ENCODE results near the gene TSC22D2.

TSC22D2 gene

DNA sequence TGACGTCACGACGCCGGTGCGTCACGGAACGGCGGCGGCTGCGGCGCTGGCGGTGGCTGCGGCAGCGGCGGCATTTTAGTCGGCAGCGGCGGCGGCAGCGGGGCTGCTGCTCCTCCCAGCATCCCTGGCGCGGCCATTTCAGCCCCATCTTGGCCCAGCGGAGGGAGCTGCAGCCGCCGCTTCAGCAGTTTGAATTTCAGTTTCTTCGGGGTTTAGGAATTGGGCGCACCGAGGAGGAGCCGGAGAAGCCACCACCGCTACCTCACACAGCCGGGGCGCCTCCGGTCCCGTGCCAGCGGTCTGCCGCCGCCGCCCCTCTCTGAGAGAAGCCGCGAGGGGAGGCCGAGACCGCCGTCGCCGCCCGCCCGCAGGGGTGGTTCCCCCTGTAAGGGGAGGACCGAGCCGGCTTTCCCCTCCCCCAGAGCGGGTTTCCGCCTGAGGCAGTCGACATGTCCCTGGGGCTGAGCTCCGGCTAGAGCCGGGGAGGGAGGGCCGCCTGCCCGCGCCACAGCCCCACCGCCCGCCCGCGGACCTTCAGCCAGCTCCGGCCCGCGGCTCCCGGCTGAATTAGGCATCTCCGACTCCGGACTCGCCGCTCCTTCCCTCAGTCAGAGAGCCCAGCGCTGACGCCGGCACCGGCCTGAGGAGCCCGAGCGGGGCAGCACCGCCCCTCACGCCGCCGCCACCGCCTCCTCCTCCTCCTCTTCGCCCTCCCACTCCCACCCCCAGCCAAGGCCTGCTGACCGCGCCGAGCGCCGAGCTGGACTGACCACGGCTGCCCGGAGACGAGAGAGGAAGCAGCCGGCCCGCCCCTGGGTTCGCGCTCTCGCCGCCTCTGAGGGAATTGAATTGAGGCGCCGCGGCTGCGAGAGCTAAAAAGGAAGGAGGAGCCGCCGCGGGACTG lies at the start of gene TSC22D2:
Gene TSC22D2 (plus strand): TSS at position 78 of the 904 bp plus-strand sequence. CDS start 1,053 bp downstream, outside the sequence.
- DNase-seq: peak; percentile 98

DNA sequence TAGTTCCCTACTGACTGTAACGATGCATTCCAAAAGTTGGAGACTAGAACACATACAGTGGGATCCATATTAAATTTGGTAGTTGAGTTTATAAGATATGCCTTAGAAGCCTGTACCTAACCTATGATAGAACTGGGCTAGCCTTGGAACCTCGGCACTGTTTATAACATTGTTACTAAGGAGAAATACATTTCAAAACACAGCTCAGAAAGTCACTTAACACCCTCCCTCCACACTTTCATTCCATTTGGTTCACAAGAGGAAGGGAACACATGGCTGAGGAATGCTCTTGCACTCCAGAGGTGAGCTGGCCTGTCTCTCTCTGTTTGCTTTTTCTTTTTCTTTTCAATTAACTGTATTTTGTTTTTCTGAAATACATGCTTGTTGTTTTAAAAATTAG lies 48.7 kb upstream of the TSC22D2 start:
- no peak for DNase-seq

DNA sequence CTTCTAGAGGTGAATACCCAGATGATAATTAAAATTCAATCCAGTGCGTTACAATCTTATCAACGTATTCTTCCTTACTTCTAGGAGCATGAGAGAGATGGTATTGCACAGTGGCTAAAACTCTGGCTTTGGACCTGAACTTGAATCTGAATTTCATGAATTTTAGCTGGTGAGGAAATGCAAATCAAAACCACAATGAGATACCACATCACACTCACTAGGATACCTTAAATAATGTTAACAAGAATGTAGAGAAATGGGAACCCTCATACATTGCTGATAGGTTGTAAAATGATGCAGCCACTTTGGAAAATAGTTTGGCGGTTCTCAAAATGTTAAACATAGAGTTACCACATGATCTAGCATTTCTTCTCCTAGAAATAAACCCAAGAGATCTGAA lies 47.1 kb upstream of the TSC22D2 start:
- no peak for DNase-seq

DNA sequence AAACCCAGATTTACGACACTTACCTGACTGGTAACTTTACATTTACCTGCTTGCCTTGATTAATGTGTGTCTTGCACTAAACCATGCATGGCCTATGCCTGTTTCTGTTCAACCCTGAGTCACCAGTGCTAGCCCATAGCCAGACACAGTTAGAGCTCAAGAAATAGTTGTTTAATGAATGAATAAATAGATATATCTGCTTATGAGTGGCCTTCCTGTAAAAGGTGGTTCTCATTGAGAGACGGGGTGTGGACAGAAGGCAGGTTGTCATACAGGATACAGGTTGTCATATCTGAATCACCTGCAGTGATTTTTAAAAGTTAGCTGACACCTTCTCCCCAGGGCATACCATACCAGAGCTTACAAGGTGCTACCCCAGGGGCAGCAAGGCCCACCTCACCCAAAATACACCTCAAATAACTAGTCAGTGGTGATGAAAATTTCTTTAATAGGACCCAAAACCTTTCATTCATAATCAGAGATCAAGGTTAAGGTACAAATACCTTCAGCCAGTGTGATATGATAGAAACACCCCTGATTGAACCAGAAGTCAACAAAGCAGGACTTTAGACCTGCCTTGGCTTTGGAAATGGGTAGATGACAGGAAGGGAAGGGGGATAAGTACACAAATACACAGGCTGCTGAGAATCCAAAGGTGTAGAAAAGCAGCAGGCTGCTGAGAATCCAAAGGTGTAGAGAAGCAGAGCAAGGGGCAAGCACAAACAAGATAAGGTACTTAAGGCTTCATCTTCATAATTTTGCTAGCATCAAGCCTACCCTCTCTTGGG lies 45.4 kb upstream of the TSC22D2 start:
- DNase-seq: no peak

DNA sequence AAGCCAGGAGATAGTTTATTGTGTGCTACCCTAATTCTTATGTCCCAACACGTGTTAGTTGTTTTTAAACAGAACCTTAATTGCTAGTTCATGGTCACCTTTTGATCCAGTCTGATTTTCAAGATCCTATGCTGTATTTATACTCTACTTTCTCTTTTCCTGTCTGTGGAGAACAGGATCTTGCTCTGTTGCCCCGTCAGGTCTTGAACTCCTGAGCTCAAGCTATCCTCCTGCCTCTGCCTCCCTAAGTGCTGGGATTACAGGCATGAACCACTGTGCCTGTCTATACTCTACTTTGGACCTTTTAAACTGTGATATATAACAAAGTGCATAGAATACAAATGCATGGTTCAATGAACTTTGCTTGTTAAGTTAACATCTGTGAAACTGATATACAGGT lies 44.7 kb upstream of the TSC22D2 start:
- DNase-seq: no peak

DNA sequence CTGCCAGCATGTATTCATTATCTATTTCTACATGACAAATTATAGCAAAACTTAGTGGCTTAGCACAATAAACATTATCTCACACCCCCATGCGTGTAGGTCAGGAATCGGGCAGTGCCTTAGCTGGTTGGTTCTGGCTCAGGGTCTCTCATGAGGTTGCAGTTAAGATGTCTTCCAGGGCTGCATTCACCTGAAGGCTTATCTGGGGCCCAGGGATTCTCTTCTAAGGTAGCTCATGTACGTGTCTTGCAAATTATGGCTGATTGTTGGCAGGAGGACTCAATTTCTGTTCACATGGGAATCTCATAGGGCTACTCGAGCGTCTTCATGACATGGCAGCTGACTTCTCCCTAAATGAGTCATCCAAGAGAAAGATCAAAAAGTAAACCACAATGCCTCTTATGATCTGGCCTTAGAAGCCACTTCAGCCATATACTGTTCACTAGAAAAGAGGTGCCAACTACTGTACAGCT lies 42.9 kb upstream of the TSC22D2 start:
- DNase-seq: no peak

DNA sequence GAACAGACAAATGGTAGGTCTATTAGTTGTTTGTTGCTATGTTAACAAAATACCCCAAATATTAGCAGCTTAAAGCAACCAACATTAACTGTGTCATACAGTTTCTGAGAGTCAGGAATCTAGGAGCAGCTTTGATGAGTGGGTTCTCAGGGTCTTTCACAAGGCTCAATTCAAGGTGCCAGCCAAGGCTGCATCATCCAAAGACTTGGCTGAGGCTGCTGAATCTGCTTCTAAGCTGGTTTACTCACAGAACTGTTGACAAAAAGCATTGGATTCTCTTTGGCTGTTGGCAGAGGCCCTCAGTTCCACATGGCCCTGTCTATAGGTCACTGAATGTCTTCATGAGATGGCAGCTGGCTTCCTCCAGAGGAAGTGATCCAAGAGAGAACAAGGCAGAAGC lies 40.3 kb upstream of the TSC22D2 start:
- DNase-seq: no peak

DNA sequence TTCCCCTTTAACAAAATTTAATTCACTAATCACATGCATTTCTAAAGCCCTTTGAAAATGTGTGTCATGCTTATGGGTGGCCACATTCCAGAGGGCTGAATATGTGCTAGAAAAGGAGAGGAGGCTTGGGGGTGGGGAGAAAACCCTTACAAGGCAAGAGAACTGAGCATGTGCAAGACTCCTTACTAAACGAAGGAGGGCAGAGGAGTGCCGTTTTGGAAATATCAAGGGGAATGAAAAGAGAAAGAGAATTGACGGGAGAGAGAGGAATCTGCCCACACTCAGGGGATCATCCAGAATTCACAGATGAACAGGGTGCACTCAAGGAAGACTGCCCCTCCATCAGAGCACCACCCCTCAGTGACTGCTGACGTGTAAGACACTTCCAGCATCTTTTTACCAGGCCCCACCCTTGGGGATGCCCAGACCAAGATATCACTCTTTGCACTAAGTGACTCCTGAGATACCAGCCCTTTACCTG lies 37.9 kb upstream of the TSC22D2 start:
- no peak for DNase-seq

DNA sequence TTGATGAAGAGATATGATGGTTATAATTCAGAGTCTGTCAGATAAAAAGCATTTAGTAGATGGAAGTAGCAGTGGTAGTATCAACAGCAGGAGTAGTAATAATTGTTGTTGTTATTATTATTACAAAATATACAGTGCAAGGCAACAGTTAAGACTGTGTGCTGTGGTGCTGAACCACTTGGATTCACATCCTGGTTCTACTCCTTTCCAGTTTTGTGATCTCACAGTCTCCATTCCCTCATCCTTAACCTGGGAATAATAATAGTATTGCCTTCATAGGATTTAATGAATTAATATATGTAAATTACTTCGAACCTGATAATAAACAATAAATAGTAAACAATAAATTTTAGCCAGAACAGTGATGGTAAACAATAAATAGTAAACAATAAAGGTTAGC lies 37.1 kb upstream of the TSC22D2 start:
- DNase-seq: no peak

DNA sequence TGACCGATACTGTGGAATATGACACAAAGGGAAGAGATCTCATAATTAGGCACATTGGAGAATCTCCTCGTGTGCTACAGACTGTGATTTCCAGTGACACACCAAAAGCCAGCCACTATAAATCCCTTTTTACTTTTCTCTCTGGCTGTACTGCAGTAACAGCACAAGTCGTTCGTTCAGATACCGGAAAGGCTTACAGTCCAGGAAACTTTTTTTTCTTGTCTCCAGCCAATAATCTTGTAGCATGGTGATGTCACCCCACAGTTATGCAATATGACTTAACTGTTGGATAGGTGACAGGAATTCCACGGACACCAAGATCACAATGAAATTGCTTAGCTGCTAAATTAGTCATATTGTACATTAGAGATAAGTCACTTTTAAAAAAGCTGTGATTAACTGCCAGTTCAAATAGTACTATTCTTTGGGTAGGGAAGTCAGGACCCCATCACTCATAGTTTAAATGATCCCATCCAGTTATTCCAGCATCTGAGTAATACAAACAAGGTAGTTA lies 36.3 kb upstream of the TSC22D2 start:
- DNase-seq: no peak

DNA sequence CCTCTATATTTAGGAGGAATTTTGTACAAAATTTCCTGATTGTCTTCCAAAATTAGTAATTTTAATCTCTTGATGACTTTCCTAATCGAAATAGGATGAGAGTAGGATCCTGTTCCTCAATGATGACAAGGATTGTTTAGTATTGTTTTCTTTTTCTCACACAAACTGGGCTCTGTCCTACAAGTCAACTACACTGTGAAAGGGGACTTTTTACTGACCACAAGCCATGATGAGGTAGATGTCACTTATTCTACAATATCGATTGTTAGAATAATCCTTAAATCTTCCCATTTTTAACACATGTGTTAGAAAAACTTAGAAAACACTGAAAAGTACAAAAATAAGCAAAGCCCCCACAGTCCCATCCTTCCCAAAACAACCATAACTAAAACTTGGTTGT lies 35.8 kb upstream of the TSC22D2 start:
- no peak for DNase-seq

DNA sequence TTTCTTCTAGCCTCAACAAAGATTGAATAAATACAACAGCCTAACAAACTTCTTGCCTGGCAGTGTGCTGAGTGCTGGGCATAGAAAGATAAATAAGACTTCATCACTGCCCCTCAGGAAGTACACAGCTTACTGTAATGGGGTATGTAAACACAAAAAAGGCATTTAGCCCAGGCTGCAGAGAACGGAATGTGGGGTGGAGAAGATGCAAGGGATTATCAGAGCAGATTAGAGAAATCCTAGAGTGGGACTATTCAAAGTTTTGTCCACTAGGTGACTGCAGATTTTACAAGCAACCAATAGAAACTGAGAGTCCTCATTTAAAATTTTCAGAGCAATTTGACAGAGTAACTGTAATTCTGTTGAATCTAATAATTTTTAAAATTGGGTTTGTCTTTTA lies 35.4 kb upstream of the TSC22D2 start:
- DNase-seq: no peak

DNA sequence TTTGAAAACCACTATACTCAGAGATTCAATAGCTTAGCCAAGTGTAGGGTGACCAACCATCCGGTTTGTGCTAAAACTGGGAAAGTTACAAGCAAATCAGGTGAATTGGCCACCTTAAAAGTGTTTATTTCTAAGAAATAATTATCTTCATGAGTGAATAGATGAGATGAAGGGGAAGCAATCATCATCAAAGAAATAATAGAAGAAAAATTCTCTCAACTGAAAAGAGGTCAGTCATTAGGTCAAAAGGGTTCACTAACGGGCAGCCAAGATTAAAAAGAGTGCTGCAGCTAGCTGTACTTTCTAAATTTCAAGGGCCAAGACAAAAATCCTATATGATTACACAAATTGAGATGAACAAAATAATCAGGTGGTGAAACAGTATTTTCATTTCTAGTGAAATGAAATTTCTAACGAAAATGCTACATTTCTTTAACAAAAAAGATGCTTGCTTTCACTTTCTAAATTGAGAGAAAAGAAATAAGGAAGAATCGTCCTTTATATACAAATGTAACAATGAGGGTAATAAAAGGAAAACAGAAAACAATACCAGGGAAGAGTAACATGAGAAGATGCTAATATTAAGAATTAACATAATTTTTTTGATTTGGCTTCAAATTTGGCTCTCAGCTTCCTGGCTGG lies 34.7 kb upstream of the TSC22D2 start:
- DNase-seq: no peak

DNA sequence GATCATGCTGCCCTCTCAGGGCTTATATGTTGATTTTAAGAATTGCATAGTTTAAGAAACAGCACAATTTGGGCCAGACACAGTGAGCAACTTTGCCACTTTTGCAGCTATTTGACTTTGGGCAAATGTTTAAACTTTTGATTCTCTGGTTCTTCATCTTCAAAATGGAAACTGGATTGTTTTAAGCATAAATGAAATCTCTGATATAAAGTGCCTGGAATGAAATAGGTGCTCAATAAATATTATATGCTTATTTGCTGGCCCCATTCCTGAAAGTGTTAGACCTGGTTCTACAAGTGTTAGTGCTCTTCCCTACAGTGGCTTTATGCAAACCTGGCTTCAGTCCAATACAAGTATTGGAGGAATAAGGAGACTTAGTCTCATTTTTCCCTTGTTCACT lies 33.1 kb upstream of the TSC22D2 start:
- no peak for DNase-seq

DNA sequence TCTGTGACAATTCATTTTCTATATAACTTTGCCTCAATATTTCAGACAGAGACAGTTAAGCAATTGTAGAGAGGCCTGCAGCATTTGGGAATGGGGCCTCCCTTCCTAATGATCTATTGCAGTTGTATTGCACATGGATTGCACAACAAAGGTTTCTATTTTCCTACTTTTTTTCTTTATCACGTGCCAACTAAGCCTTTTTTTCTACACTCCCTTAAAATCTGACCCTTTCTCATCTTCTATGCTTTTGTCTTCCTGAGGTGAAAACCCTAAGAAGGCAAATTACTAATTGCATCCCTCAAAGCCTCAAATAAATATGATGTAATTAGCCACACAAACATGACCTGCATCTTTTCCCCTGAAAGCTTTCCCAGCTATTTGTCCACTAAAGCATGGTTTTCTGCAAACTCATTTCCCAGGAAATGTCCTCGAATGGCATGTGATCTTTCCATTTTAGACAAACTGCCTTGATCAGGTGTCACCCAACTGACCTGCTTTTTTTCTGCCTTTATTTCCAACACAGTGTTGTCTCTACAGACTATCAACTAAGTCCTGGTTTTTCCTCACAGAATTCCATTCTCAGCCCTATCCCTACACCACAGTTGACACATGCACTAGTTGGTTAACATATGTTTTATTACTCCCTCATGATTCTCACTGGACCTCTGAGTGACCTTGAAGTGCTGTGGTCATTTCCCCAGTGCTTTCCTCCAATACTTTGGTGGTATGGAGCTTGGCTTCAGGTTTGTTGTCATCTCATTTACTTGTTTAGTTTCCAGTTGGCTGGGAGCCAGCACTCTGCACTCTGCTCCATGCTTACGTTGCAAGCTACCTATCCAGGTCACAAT lies 31.9 kb upstream of the TSC22D2 start:
- no peak for DNase-seq

DNA sequence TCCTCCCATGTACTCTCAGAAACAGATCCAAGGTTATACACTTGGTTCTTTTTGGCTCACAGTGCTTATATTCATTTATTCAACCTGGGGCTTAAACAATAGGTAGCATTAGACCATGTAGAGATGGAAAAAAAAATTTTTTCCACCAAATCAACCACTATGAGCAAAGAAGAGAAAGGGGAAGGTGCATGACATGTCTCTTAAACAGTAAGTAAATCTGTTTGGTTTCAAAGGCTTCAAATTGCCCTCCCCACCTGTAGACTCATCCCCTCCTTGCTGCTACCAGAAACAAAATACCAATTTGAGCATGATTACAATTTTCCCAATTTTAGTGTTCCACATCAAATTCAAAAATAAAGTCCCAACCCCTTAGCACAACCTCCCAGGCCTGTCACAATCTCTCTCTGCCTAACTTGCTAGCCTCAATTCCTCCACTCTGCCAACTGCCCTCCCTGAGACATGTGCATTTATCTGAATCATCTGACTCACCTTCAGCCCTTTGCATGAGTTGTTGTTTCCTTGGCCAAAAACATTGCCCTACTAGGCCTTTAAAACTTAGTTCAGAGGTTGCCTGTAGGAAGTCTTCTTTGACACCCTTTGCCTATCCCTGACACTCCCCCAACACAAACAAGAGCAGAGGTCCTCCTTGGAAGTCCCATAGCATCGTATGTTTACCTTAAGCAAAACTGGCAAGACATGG lies 30.3 kb upstream of the TSC22D2 start:
- no peak for DNase-seq

DNA sequence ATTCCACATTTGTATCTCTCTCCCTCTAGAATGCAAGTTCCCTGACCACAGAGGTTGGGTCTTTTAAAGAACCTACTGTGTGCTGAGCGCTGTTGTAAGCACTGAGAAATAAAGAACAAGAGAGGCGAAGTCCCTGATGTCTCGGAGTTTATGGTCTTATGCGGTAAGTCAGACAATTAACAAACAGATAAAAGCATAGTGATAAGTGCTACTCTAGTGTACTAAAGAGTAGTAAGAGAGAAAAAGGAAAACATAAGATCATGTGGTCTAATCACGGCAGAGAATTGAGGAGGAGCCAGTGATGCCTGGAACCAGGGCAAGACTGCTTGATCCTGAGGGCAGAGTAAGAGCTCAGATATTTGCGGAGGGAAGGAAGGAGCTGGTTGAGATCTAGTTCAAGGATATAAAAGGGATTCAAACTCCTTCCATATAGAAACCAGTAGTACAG lies 29.8 kb upstream of the TSC22D2 start:
- no peak for DNase-seq

DNA sequence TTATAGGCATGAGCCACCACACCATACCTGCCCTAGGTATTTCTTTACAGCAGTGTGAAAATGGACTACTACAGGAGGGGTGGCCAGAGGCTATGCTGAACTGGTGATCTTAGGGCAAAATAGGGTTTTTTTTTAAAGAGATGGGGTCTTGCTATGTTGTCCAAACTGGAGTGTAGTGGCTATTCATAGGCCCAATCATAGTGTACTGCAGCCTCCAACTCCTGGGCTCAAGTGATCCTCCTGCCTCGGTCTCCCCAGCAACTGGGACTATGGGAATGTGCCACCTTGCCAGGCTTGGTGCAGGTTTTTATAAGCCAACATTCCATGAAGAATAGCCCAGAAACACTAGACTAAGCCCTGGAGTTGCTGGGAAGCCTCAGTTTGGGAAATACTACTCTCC lies 28.6 kb upstream of the TSC22D2 start:
- no peak for DNase-seq

DNA sequence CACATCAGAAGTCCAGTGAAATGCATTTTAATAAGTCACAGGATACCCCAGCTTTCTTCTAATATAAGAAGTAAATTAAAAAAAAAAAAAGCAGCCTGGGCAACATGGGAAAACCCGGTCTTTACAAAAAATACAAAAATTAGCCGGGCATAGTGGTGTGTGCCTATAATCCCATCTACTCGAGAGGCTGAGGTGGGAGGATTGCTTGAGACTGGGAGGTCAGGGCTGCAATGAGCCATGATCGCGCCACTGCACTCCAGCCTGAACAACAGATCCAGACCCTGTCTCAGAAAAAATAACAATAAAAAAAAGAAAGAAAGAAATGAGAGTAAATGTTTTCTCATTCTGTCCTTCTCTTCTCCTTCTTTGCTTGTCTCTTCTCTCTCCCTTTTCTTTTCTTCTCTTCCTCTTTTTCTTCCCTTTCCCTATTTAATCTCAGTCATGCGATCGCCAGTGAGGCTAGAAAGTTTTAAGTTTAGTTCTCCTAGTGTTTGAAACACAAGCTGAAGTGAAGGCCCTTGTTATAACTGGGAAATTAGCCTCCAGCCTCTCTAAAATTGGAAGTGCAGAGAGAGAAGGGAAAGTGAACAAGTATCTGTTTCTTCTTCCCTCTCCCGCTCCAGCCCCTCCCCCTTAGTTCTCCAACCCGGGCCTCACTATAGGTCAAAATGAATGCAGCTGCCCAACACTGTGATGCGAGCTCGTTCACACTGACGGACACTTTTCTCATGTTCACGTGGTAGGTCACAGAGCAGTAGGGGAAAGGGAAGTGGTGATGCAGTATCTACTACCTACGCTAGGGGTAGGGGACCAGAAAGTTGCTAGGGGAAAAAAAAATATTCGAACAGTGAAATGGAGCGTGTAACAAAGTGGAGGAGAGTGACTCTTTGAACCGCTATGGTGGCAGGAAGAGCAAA lies 23.5 kb upstream of the TSC22D2 start:
- peak; percentile 20 for DNase-seq

Data from activated T-cell treated with anti-CD3 and anti-CD28 coated beads for 4 hours (primary cell).